Left ventricle myocardium superior (tissue), 1 donor: ENCODE results near the gene SEMA3F. TPM values are rescaled to one million over a fixed set of nuclear protein-coding genes. Genes with fewer than 3 reads are reported as not detected.
A peak's percentile ranks its signal among the peaks of the same experiment; 100 is the strongest.
"Not testable (repeated sequence)": the region's sequence is repeated elsewhere in the genome, so short reads cannot be mapped to it uniquely, and the experiment has no call there.

ENCODE experiments used
- ATAC-seq: fragments of 200-7000 bp; cut with Tn5 transposase; one replicate; pipeline ENCODE4 v1.9.1; 2020; ENCODE audit warnings: mild to moderate bottlenecking, moderate library complexity
- DNase-seq: peaks from one replicate; pipeline ENCODE4 v3.0.0-alpha.2; 2020
- intact Hi-C: fragments of 100-400 bp; cut with micrococcal nuclease; formaldehyde crosslinking; loops from one replicate; pipeline ENCODE4 v1.11.0; 2022
- total RNA-seq: library from RNA; stranded (reverse); fragmentation: NEBNext Ultra II Directional; extraction: Animal tissue kit (Norgen Biotek cat#: 25700); gene quantifications from one replicate; pipeline ENCODE4 v1.2.1, GENCODE V29; 2021
- donor health status: DM: no; HTN: yes; CAD: no; lungs with severe emphysema.

Gene SEMA3F
- total RNA-seq, 1 donor from 2014 or later = 11.4 TPM

DNA sequence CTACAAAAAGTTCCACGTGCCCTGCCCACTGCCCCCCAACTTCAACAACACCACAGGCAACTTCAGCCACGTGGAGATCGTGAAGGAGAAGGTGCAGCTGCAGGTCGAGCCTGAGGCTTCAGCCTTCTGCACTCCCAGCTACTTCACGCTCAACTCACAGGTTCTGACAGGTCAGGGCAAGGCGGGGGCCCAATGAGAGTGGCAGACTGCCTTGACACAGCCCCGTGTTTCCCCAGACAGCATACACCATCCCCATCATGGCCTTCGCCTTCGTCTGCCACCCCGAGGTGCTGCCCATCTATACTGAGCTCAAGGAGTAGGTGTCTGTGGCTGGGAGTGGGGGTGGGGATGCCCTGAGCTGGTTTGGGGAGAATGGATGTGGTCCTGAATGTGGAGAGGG lies 62.6 kb downstream of the SEMA3F start:
- intact Hi-C loops = no loop called here
- ATAC-seq = no peak
- DNase-seq = no peak

DNA sequence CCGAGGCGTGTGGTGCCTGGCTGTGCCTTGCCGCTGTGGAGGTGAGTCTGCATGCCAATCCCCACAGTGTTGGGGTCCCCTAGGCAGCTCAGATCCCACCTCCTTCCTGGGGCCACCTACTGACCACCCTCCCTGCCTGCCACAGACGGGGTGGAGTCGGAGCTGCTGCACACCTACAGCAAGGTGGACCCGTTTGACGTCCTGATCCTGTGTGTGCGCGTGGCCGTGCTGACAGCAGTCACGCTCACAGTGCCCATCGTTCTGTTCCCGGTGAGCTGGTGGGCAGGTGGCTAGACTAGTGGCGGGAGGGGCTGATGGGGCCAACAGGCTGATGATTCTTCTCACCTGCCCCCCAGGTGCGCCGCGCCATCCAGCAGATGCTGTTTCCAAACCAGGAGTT lies 63.3 kb downstream of the SEMA3F start:
- ATAC-seq (no peak), DNase-seq (no peak)
- intact Hi-C loops = no loop called here

DNA sequence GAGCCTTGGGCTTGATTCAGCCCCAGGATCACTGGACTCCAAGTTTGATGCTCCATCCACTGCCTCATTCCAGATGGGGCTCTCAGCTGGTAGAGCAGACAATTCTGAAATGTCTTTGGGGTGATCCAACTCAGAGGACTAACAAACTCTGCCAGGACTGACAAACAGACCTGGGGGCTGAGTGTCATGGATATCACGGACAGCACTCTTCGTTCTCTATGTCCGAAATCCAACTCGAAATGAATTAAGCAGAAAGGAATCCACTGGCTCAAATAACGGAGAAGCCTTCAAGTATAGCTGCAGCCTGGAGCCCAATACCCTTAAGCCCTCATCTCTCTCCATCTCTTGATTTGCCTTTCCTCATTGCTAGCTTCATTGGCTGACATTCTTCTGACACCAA lies 64.2 kb downstream of the SEMA3F start:
- ATAC-seq (no peak), DNase-seq (no peak)
- intact Hi-C loops = no loop called here

DNA sequence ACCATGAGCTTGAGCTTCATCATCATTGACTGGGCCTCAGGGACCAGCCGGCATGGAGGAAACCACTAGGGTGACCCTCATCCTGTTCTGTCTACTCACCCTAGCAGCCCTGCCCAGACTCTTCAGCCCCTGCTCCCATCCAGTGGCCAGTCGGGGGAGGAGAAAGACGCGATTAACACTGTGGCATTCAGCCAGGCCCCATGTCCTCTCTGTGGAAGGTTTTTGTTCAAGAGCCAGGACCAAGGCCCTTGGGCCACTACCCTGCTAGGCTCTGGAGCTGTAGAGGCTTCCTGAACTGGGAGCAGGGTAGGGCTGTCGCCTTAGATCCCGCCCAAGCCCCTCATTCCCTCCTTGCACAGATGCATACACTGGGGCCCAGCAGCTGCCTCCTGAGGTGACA lies 65.0 kb downstream of the SEMA3F start:
- DNase-seq (no peak), ATAC-seq (peak; percentile 57)
- intact Hi-C loops = no loop called here

DNA sequence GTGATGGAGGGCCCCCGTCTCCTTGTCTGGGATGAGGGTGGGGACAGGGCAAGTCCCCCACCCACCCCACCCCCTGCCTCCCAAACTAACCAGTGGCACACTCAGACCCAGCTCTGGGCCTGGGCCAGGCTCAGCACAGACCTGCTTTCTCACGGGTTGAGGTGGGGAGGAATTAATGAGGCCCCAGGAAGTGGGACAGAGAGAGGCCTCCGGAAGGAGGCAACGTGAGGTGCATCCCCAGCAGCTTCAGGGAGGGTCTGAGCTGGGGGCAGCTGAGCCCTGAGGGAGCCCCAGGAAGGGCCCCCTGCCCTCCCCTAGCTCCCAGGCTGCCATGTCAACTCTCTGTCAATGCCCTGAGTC lies 65.9 kb downstream of the SEMA3F start:
- intact Hi-C loops = no loop called here
- DNase-seq = no peak
- no peak for ATAC-seq

DNA sequence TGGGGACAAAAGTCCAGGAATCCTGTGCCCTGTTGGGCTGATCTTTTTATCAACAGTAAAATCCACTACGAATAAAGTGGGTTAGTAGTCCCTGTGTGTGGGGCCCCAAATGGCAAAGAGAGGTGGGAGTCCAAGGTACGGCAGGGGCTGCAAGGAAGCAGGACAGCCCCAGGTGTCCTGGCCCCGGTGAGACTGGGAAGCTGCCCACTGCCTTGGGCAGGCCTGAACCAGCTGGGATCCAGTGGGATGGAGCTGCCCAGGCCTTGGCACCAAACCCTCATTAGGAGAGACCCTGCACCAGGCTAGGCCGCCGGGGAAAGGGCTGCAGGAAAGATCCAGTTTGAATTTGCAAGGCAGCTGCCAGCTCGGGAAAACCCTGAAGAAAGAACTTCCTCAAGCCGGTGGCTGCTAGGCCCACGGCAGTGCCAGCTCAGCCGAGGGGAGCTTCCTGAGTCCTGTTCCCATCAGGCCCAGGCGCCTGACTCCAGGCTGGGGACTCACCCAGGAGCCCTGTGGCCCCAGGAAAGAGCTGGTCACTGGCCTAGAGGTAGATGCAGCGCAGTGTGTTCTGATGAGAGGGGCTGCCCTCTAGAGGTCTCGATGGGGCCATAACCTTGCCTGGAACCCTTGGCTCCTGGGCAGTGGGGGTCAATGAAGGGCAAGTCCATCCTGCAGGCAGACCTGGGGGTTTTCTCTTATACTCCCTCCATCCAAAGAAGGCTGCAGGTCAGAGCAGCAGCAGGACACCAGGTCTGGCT lies 66.5 kb downstream of the SEMA3F start:
- ATAC-seq (no peak), DNase-seq (no peak)
- intact Hi-C loops = no loop called here

DNA sequence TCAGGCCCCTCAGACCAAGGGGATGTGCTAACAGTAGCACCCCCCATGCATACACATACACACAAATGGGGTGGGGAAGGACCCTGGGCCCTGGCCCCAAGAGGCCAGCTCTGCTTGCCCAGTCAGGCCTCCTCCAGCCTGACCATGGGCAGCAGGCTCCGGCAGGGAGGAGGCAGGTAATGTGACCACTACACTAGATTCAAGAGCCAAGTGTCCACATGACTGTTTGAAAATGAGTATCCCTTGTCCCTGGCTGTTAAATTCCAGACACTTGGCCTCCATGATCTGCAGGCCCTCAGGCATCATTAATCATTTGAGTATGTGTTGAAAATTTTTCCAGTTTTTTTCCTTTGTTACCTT lies 67.0 kb downstream of the SEMA3F start:
- intact Hi-C loops = no loop called here
- DNase-seq (no peak), ATAC-seq (no peak)

DNA sequence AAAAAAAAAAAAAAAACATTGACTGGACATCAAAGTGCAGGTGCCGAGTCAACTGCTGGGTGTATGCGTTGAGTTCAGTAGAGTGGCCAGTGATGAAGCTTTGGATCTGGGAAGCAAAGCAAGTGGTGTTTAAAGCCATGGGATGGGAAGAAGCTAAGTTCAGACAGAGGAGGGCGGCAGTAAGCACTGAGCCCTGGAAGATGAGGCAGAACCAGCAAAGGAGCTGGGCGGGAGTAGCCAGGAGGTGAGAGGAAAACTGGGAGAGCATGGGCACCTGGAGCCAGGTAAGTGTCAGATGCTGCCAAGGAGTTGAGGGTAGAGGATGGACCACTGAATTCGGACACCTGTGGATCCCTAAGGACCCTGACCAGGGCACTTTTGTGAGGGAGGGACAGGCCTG lies 69.5 kb downstream of the SEMA3F start:
- no peak for DNase-seq
- intact Hi-C loops = loop anchor here (5.0 kb wide), 1 partner anchor 32 kb away; the partner anchor contains the start of gene GNAT1
- no peak for ATAC-seq

DNA sequence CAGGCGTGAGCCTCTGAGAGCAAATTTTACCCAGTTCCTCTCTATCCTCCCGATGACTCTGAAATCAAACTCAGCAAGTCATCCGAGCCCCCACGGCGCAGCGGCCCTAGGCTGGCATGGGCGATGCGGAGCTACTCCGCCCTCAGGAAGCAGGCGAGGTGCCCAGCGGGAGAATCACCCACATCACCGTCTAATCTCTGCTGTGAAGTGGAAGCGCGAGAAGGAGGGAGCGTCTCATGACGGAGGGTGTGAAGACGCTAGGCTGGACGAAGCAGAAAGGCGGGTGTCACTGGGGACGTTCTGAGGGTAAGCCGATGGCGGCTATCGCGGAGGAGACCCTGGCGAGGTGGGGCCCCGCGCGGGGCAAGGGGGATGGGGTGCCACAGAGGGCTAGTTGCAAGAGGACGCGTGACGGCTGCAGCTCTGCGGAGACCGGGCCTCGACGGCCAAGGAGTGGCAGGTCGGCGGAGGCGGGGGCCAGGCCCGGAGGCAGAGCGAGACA lies 71.8 kb downstream of the SEMA3F start:
- intact Hi-C loops = loop anchor here (5.0 kb wide), 1 partner anchor 35 kb away; the partner anchor contains the start of gene GNAT1
- no peak for DNase-seq
- ATAC-seq = peak; percentile 42

DNA sequence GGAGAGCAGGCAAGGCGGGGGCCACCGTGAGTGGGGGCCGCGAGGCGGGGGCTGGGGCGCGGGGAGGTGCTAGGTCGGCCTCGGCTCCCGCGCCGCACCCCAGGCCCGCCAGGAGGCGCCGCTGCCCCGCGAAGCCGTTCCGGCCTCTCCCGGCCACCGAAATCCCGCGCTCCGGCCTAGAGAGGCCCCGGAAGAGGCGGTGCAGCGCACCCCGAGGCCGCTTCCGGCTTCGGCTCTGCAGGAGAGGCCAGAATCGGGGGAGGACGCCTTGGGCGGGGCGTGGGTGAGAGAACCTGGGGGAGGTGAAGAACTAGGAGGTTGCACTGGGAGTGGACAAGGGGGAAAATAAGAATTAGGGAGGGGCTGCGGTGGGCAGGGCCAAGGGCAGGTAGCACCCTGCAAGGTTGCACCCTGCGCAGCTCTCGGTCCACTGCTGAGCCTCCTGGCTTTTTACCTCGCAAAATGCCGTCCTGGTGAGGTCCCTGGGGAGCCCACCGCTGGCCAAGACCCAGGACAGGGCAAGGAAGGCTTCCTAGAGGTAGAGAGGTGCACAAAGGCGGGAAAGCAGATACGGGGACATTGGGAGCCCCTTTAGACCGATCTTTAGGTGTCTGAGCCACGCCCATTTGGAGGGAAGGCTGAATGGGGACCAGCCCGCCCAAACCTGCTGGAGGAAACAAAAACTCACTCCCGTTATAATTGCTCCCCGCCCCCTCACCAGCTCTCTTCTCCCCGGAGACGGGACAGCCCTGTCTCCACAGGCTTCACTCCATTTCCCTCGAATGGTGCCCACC lies 72.5 kb downstream of the SEMA3F start:
- intact Hi-C loops = loop anchor here (5.0 kb wide), 1 partner anchor 35 kb away; the partner anchor contains the start of gene GNAT1
- peak; percentile 97 for DNase-seq
- peak; percentile 92 for ATAC-seq

DNA sequence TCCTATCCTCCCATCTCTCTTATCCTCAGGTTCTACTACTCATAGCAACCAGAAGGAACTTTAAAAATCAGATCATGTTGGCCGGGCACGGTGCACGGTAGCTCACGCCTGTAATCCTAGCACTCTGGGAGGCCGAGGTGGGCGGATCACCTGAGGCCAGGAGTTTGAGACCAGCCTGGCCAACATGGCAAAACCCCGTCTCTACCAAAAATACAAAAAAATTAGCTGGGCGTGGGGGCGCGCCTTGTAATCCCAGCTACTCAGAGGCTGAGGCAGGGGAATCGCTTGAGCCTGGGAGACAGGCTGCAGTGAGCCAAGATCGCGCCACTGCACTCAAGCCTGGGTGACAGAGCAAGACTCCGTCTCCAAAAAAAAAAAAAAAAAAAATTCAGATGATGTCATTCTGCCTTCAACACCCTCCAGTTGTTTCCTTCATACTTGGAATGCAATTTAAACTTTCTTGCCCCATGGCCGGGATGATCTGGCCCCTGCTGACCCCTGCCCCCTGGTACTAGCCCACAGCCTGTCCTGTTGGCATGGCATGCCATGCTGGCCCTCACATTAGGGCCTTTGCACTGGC lies 73.2 kb downstream of the SEMA3F start:
- intact Hi-C loops = loop anchor here (5.0 kb wide), 1 partner anchor 36 kb away; the partner anchor contains the start of gene GNAT1
- ATAC-seq, DNase-seq: not testable (repeated sequence)

DNA sequence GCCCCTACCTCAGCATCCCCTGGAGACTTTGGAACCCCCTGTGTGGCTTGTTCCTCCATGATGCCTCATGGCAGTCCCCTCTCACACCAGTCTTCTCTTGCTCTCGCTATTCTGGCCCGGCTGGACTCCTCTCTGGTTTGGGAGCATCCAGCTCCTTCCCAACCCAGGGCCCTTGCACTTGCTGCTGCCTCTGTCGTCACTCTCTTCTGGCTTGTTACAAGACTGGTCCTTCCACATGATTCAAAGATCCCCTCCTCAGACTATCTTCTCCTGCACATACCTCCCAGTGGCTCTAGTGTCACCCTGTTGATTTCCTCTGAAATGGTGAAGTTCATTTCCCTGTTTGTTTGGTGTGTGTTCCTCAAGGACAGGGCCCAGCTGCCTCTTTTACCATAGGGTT lies 74.4 kb downstream of the SEMA3F start:
- no peak for ATAC-seq
- DNase-seq = no peak
- intact Hi-C loops = loop anchor here (5.0 kb wide), 1 partner anchor 37 kb away; the partner anchor contains the start of gene GNAT1

DNA sequence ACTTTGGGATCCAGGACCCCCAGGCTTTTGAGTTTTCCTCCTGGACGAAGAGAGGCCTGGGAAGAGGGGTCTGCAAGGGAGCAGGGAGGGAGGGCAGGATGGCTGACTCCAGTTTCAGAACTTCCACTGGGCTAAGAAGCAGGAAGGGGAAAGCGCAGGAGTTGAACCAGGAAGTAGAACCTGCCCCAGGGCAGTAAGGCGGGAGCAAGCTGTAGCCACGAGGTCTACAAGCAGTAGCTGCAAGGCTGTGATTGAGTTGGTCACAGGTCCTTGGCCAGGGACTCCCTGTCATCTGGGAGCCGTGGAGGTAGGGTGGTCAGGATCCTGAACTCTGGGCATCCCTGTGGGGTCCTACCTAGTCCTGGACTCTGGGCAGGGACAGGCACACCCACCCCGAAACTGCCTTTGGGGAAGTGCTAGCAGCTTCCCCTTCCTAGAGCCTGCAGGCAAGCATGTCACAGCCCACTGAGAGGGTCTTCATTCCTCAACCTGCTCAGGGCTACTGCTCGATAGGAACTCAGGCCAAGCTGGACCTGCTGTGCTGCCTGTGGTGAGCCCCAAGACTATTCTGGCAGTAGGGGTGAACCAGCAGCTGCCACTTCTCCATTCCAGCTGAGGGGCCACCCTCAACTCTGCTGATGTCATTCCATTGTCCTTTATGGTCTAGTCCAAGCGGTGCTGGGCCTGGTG lies 75.1 kb downstream of the SEMA3F start:
- intact Hi-C loops = no loop called here

DNA sequence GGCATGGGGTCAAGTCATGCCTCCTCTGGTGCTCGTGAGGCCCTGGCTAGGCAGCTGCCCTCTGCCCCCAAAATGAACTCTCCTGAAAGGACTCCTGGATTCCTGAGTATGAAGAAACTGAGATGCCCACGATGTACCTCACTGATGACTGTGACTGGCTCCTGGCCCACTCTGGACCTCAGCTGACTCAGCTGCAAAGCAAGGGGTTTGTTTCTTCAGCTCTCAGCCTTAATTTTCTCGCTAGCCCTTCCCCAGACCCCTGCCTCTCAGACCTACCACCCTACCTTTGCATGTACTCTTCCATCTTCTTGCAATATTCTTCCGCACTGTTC lies 75.6 kb downstream of the SEMA3F start:
- ATAC-seq = no peak
- DNase-seq = no peak
- intact Hi-C loops = no loop called here

More for the DNA sequence above, 75.1 kb downstream of the SEMA3F start:
- DNase-seq = no peak
- ATAC-seq = no peak

DNA sequence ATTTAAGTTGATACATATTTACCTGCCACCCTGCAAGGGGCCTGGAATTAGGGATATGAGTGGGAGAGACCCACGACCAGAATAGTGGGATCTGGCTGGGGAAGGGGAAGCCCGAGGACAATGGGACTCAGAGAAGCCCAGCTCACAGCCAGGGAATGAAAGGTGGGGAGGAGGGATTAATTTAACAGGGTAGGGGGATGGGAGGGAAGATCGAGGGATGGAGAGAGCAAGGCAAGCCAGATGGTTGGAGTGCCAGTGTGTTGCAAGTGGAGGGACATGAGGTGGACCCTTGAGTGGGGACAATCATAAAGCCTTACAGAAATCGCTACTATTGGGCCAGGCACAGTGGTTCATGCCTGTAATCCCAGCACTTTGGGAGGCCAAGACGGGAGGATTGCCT lies 76.5 kb downstream of the SEMA3F start:
- intact Hi-C loops = no loop called here
- ATAC-seq = no peak
- DNase-seq = no peak

DNA sequence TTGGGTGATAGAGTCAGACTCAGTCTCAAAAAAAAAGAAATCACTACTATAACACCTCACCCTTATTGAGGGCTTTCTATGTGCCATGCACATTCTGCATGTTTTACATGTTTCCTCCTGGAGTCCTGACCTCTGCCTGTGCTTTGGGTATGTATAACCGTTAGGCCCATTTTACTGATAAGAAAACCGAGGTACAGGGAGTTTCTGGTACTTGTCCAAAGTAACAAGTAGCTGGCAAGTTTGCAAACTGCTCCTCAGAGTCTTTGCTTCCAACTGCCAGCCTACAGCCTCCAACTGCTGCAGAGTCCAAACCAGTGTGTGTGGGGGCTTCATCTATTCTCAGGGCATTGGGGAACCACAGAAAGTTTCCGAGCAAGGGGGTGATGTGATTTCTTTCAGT lies 77.2 kb downstream of the SEMA3F start:
- no peak for DNase-seq
- ATAC-seq = no peak
- intact Hi-C loops = no loop called here

DNA sequence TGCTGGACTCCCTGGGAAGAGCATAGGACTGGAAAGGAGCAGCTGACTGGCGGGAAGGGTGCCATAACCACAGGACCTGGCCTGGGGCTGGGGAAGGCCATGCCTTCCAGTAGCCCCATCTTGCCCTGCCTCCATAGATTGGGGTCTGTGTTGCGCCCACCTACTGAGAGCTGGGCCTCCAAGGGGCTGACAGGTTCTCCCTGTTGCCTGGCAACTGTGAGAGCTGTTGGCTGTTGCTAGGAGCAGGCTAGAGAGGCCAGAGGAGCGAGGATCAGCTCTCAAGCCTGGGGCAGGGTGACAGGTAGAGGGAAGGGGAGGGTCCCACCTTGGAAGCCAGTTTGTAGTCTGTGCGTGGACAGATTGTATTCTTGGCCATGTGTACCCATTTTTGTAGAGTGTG lies 78.1 kb downstream of the SEMA3F start:
- no peak for ATAC-seq
- intact Hi-C loops = no loop called here
- no peak for DNase-seq

DNA sequence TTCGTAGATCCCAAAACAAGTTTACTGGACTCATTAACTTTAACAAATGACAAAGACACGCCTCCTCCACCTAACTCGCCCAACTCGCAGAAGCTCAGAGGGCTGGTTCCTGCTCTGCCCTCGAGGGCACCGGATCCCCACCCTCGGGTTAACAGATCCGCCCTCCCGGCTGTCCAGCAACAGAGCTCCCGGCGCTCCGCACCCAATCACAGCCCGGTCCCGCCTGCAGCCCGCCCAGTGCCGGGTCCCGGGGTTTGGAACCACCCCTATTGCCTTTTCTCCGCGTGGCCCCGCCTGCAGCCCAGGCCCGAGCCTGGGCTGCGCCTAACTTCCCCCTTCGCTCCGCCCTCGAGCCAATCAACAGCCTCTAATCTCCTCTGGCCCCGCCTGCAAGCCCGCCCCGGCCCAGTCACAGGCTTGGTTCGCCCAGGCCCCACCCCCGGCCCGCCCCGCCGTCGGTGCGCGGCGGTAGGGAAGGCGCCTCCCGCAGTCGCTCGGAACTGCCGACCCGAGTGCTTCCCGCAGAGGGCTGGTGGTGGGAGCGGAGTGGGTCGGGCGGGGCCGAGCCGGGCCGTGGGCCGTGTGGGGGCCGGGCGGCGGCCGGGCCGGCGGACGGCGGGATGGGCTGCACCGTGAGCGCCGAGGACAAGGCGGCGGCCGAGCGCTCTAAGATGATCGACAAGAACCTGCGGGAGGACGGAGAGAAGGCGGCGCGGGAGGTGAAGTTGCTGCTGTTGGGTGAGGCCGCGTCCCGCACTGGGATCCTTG lies 80.8 kb downstream of the SEMA3F start, which contains the start of gene GNAI2:
Gene GNAI2 (plus strand): TSS at position 489 of the 768 bp plus-strand sequence. CDS start 132 bp downstream, at position 621.
- intact Hi-C loops = no loop called here
- ATAC-seq = peak; percentile 89
- DNase-seq = peak; percentile 99
